A549 (cell line): ENCODE data around the gene STEAP1B. TPM values are rescaled to one million over a fixed set of nuclear protein-coding genes. Genes with fewer than 3 reads are reported as not detected.

ENCODE experiments used
- ATAC-seq, 2 experiments: fragments of 200-7000 bp in 1 of 2; fragments of >200 bp in 1 of 2; cut with Nextera tagmentation in 1 of 2; cut with Tn5 transposase in 1 of 2; 3 replicates each; pipeline versions ENCODE4 v1.8.0 to v1.9.1; 2018 to 2020; ENCODE audit warnings: mild to moderate bottlenecking in 1 of 2, moderate library complexity in 1 of 2
- CTCF ChIA-PET: fragments of 300-600 bp; sonication (Branson Sonifier 250); formaldehyde crosslinking; extraction: SDS; loops from one replicate; lab custom pipeline; 2021; ENCODE audit warnings: antibody characterized with exemption, inconsistent platforms; lab: Yijun Ruan, JAX
- POLR2A ChIA-PET: fragments of 350-600 bp; formaldehyde crosslinking; extraction: SDS; loops from one replicate; lab custom pipeline; 2021; ENCODE audit warnings: antibody characterized with exemption, inconsistent platforms; lab: Yijun Ruan, JAX
- DNase-seq, 2 experiments: peaks; one replicate each; pipeline versions ENCODE4 v3.0.0 to v3.0.0-alpha.2; 2011 to 2016; ENCODE audit warnings: low read depth in 1 of 2, low spot score in 1 of 2
- FAIRE-seq: peaks from 2 replicates; lab custom pipeline; 2011; peaks lifted over from hg19 to GRCh38; lab: Jason Lieb, UNC
- H3K27ac ChIP-seq, 2 experiments: fragments of >200 bp; sonication (Bioruptor Twin); formaldehyde crosslinking; 3 replicates each; pipeline ENCODE4 v1.5.1; 2016 to 2017
- H3K4me1 ChIP-seq: fragments of >200 bp; sonication (Bioruptor Twin); formaldehyde crosslinking; 3 replicates; pipeline ENCODE4 v1.6.1; 2016
- H3K4me2 ChIP-seq: fragments of >200 bp; sonication (Bioruptor Twin); formaldehyde crosslinking; 3 replicates; pipeline ENCODE4 v1.6.1; 2016
- H3K4me3 ChIP-seq: fragments of >200 bp; sonication (Bioruptor Twin); formaldehyde crosslinking; 3 replicates; pipeline ENCODE4 v1.5.1; 2016
- H3K9me3 ChIP-seq: fragments of >200 bp; sonication (Bioruptor Twin); formaldehyde crosslinking; 3 replicates; pipeline ENCODE4 v1.6.1; 2016
- CEBPB ChIP-seq, 2 experiments: fragments of >200 bp in 1 of 2; sonication (Bioruptor Twin) in 1 of 2; formaldehyde crosslinking in 1 of 2; IDR thresholded peaks; 2 replicates each; pipeline ENCODE4 v1.6.1; 2012 to 2016
- CHD4 ChIP-seq: fragments of 200-600 bp; sonication (generic); IDR thresholded peaks from 2 replicates; pipeline ENCODE4 v1.6.1; 2016; ENCODE audit warnings: antibody characterized with exemption, mild to moderate bottlenecking, borderline replicate concordance
- EHF ChIP-seq: fragments of 250-450 bp; sonication (Bioruptor Pico); IDR thresholded peaks from 2 replicates; pipeline ENCODE4 v1.5.0; 2020; ENCODE audit warnings: mild to moderate bottlenecking
- FOSL2 ChIP-seq, 2 experiments: fragments of 450-650 bp in 1 of 2; fragments of >200 bp in 1 of 2; sonication (Bioruptor Twin) in 1 of 2; formaldehyde crosslinking; IDR thresholded peaks; 2 replicates each; pipeline versions ENCODE4 v1.5.0 to v1.6.1; 2016 to 2020; ENCODE audit warnings: mild to moderate bottlenecking in 1 of 2, moderate library complexity in 1 of 2
- HEYL ChIP-seq: fragments of 250-450 bp; sonication (Bioruptor Pico); IDR thresholded peaks from 2 replicates; pipeline ENCODE4 v1.8.0; 2021; ENCODE audit warnings: mild to moderate bottlenecking, moderate library complexity
- HOXA7 ChIP-seq: fragments of 250-450 bp; sonication (Bioruptor Pico); IDR thresholded peaks from 2 replicates; pipeline ENCODE4 v1.5.0; 2020; ENCODE audit warnings: mild to moderate bottlenecking, moderate library complexity
- HOXB5 ChIP-seq: fragments of 250-450 bp; sonication (Bioruptor Pico); IDR thresholded peaks from 2 replicates; pipeline ENCODE4 v1.5.0; 2020; ENCODE audit warnings: mild to moderate bottlenecking, moderate library complexity
- JUNB ChIP-seq: fragments of >200 bp; sonication (Bioruptor Twin); formaldehyde crosslinking; IDR thresholded peaks from 2 replicates; pipeline ENCODE4 v1.6.1; 2016
- MAFK ChIP-seq: fragments of 450-650 bp; IDR thresholded peaks from 2 replicates; pipeline ENCODE4 v1.6.1; 2014; ENCODE audit not compliant: partially characterized antibody
- NFE2L2 ChIP-seq: fragments of 150-350 bp; conservative IDR thresholded peaks from 2 replicates; pipeline ENCODE4 v1.6.1; 2014; ENCODE audit warnings: low read length
- RFX5 ChIP-seq: fragments of 450-650 bp; IDR thresholded peaks from 2 replicates; pipeline ENCODE4 v1.7.1; 2014; ENCODE audit warnings: antibody characterized with exemption, mild to moderate bottlenecking, moderate library complexity
- RNF2 ChIP-seq: fragments of 200-600 bp; sonication (generic); IDR thresholded peaks from 2 replicates; pipeline ENCODE4 v1.6.1; 2016; ENCODE audit warnings: low read depth, mild to moderate bottlenecking, antibody characterized with exemption, moderate library complexity, borderline replicate concordance
- SREBF2 ChIP-seq: fragments of 450-650 bp; IDR thresholded peaks from 2 replicates; pipeline ENCODE4 v1.6.1; 2014; ENCODE audit warnings: mild to moderate bottlenecking, moderate library complexity
- TFCP2L1 ChIP-seq: fragments of 250-450 bp; sonication (Bioruptor Pico); IDR thresholded peaks from 2 replicates; pipeline ENCODE4 v1.5.0; 2021; ENCODE audit warnings: mild to moderate bottlenecking
- TP53 ChIP-seq: fragments of 250-450 bp; sonication (Bioruptor Pico); IDR thresholded peaks from 2 replicates; pipeline ENCODE4 v1.5.0; 2021; ENCODE audit warnings: mild to moderate bottlenecking, moderate library complexity
- USF2 ChIP-seq: fragments of 450-650 bp; IDR thresholded peaks from 2 replicates; pipeline ENCODE4 v1.6.1; 2014; ENCODE audit warnings: antibody characterized with exemption
- ZNF302 ChIP-seq: fragments of 250-450 bp; sonication (Bioruptor Pico); IDR thresholded peaks from 2 replicates; pipeline ENCODE4 v1.9.0; 2021; ENCODE audit warnings: inconsistent platforms, mild to moderate bottlenecking, moderate library complexity
- ZSCAN20 ChIP-seq: fragments of 250-450 bp; sonication (Bioruptor Pico); IDR thresholded peaks from 2 replicates; pipeline ENCODE4 v1.8.0; 2022; ENCODE audit warnings: mild to moderate bottlenecking, moderate library complexity
- WGBS: methylation state at CpG from one replicate; pipeline ENCODE4 v1.1.6; 2017; ENCODE audit errors: missing lambda C conversion rate; 5-methylcytosine and 5-hydroxymethylcytosine counted together
- polyA plus RNA-seq, 4 experiments: library from polyadenylated mRNA; depleted of rRNA in 3 of 4; stranded (reverse); fragments of >200 nt; fragmentation: RNase III in 1 of 4; extraction: RNeasy Plus Mini Kit Qiagen cat#74134 plus additional on column Dnase treatment in 1 of 4; gene quantifications; 2 replicates in 3 of 4; 3 replicates in 1 of 4; pipeline ENCODE4 v1.2.3, GENCODE V29; 2011 to 2017
- TF ChIP-seq, protein P1 (sequence below): fragments of 200-600 bp; sonication (generic); IDR thresholded peaks from 2 replicates; pipeline ENCODE4 v1.6.1; 2016; ENCODE audit warnings: antibody characterized with exemption, mild to moderate bottlenecking, moderate library complexity
- TF ChIP-seq, protein P2 (sequence below): fragments of 150-350 bp; IDR thresholded peaks from 2 replicates; pipeline ENCODE4 v1.6.1; 2014; ENCODE audit warnings: low read depth, mild to moderate bottlenecking, low read length
- TF ChIP-seq, protein P3 (sequence below): fragments of >200 bp; sonication (Bioruptor Twin); formaldehyde crosslinking; IDR thresholded peaks from 3 replicates; pipeline ENCODE4 v1.5.1; 2016

Gene STEAP1B
- polyA plus RNA-seq, 2 of the 4 experiments (the other 2 are of a cell fraction): 0.08 to 0.22 TPM

- TF ChIP-seq, protein P1, sequence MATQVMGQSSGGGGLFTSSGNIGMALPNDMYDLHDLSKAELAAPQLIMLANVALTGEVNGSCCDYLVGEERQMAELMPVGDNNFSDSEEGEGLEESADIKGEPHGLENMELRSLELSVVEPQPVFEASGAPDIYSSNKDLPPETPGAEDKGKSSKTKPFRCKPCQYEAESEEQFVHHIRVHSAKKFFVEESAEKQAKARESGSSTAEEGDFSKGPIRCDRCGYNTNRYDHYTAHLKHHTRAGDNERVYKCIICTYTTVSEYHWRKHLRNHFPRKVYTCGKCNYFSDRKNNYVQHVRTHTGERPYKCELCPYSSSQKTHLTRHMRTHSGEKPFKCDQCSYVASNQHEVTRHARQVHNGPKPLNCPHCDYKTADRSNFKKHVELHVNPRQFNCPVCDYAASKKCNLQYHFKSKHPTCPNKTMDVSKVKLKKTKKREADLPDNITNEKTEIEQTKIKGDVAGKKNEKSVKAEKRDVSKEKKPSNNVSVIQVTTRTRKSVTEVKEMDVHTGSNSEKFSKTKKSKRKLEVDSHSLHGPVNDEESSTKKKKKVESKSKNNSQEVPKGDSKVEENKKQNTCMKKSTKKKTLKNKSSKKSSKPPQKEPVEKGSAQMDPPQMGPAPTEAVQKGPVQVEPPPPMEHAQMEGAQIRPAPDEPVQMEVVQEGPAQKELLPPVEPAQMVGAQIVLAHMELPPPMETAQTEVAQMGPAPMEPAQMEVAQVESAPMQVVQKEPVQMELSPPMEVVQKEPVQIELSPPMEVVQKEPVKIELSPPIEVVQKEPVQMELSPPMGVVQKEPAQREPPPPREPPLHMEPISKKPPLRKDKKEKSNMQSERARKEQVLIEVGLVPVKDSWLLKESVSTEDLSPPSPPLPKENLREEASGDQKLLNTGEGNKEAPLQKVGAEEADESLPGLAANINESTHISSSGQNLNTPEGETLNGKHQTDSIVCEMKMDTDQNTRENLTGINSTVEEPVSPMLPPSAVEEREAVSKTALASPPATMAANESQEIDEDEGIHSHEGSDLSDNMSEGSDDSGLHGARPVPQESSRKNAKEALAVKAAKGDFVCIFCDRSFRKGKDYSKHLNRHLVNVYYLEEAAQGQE: no peak
- TF ChIP-seq, protein P2, sequence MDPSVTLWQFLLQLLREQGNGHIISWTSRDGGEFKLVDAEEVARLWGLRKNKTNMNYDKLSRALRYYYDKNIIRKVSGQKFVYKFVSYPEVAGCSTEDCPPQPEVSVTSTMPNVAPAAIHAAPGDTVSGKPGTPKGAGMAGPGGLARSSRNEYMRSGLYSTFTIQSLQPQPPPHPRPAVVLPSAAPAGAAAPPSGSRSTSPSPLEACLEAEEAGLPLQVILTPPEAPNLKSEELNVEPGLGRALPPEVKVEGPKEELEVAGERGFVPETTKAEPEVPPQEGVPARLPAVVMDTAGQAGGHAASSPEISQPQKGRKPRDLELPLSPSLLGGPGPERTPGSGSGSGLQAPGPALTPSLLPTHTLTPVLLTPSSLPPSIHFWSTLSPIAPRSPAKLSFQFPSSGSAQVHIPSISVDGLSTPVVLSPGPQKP: no peak
- no peak for TF ChIP-seq MAFK
- no peak for TF ChIP-seq HEYL (CRISPR knock-in tag)
- TF ChIP-seq ZSCAN20 (CRISPR knock-in tag): no peak
- TF ChIP-seq TFCP2L1 (CRISPR knock-in tag): no peak
- TF ChIP-seq, protein P3, sequence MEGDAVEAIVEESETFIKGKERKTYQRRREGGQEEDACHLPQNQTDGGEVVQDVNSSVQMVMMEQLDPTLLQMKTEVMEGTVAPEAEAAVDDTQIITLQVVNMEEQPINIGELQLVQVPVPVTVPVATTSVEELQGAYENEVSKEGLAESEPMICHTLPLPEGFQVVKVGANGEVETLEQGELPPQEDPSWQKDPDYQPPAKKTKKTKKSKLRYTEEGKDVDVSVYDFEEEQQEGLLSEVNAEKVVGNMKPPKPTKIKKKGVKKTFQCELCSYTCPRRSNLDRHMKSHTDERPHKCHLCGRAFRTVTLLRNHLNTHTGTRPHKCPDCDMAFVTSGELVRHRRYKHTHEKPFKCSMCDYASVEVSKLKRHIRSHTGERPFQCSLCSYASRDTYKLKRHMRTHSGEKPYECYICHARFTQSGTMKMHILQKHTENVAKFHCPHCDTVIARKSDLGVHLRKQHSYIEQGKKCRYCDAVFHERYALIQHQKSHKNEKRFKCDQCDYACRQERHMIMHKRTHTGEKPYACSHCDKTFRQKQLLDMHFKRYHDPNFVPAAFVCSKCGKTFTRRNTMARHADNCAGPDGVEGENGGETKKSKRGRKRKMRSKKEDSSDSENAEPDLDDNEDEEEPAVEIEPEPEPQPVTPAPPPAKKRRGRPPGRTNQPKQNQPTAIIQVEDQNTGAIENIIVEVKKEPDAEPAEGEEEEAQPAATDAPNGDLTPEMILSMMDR: no peak
- no peak for TF ChIP-seq HOXB5 (CRISPR knock-in tag)
- no peak for TF ChIP-seq JUNB
Observed at GRCh38 chr7:22400150-22400814, 99.7 kb downstream of the STEAP1B start (continued).

- H3K9me3 ChIP-seq: no peaks in the 10 kb centered on the region
- H3K4me1 ChIP-seq: no peaks in the 10 kb centered on the region
- ChIA-PET CTCF (interaction anchor here (2.1 kb wide), 1 partner anchor 290 kb away, joined by 4 read pairs; no protein-coding TSS in a partner anchor), POLR2A (no interaction called here)
- DNase-seq (no peak), ATAC-seq (no peak), FAIRE-seq (no peak)
- no peak overlapping the region for H3K27ac ChIP-seq
- TF ChIP-seq RFX5 (no peak), FOSL2 (IDR thresholded peaks at IDR 0.05) (no peak), FOSL2 (CRISPR knock-in tag; IDR thresholded peaks at IDR 0.05) (no peak), HOXB5 (CRISPR knock-in tag) (no peak), ZNF302 (CRISPR knock-in tag) (no peak), NFE2L2 (no peak), CHD4 (no peak), CEBPB (IDR thresholded peaks at IDR 0.05) (no peak), HOXA7 (no peak), EHF (CRISPR knock-in tag) (no peak), USF2 (no peak), RNF2 (no peak), SREBF2 (no peak), TP53 (CRISPR knock-in tag) (no peak)
- TF ChIP-seq, protein P2: no peak
- WGBS: 11% methylated on average over 2 of the region's 2 CpGs
- no peak overlapping the region for H3K4me2 ChIP-seq
- H3K4me3 ChIP-seq: no peak overlapping the region
Observed at GRCh38 chr7:22399546-22399945, 100.4 kb downstream of the STEAP1B start.
